GM12874 (cell line): ENCODE results near the gene TMEM248.

ENCODE experiments used
- CTCF ChIP-seq: IDR thresholded peaks from 2 replicates; pipeline ENCODE4 v1.5.1; 2011; ENCODE audit warnings: low read depth, mild to moderate bottlenecking, control low read depth, low read length, moderate library complexity; ENCODE audit not compliant: insufficient read depth

The TMEM248 gene

GRCh38 chr7:66920256-66920655, 769 bp upstream of the TMEM248 start:
- no peak for TF ChIP-seq CTCF

- no peak for TF ChIP-seq CTCF
Observed at GRCh38 chr7:66921396-66921917, 432 bp downstream of the TMEM248 start.

GRCh38 chr7:66921918-66922486, 977 bp downstream of the TMEM248 start:
- TF ChIP-seq CTCF = no peak

DNA sequence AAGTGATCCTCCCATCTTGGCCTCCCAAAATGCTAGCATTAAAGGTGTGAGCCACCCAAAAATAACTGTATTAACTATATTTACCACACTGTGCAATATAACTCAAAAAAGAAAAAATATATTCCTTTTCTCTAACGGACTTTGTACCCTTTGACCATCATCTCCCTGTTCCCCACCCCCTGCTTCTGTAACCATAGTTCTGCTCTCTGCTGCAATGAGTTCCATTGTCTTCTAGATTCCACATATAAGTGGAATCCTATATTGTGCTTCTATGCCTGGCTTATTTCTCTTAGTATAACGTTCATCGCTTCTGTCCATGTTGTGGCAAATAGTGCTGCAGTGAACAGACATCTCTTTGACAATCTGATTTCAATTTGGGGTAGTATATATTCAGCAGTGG, 4.2 kb downstream of the TMEM248 start:
- no peak for TF ChIP-seq CTCF

- TF ChIP-seq CTCF = no peak
Observed at GRCh38 chr7:66927348-66927948, 6.4 kb downstream of the TMEM248 start.

DNA sequence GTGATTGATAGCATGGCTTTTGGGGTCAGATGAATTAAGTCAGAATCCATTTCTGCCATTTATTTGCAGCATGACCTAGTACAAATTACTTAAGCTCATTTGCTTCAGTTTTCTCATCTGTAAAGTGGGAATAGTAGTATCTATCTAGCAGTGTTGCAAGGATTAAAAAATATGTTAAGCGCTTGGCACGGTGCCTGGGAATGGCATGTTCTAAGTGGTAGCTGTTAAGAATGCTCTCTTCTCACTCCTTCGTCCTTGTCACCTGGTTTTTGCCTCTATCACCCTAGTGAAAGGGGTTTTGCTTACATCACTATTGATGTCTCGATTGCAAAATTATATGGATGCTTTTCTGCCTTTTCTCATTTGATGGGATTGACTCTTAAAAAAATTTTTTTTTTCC, 7.4 kb downstream of the TMEM248 start:
- TF ChIP-seq CTCF = no peak

DNA sequence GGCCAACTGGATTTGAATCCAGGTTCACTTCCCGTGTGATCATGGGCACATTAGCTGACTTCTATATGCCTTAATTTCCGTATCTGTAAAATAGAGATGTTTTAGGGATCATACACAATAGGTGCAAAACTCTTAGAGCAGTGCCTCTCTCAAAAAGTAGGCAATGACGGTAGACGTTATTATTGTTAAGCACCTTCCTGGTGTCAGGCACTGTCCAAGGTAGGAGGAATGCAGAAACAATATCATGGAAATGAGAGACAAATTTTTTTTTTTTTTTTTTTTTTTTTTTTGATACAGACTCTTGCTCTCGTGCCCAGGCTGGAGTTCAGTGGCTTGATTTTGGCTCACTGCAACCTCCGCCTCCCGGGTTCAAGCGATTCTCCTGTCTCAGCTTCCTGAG, 8.1 kb downstream of the TMEM248 start:
- TF ChIP-seq CTCF = no peak

DNA sequence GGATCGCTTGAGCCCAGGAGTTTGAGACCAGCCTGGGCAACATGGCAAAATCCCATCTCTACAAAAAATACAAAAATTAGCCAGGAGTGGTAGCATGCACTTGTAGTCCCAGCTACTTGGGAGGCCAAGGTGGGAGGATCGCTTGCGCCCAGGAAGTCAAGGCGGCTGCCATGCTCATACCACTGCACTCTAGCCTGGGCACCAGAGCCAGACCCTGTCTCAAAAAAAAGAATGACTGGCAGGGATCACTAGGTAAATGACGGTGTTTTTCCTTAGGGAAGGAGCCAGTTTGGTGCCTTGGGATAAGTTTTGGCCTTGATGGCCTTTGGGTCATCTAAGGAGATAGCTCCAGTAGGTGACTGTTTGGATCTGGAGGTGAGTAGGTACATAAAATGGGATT, 8.9 kb downstream of the TMEM248 start:
- no peak for TF ChIP-seq CTCF
